ENCODE results near the gene PCYOX1L.
A peak's percentile ranks its signal among the peaks of the same experiment; 100 is the strongest.

The PCYOX1L gene

GRCh38 chr5:149365418-149365817, 7.6 kb downstream of the PCYOX1L start:
- H3K4me1 ChIP-seq (ENCODE audit: control insufficient read depth, insufficient read depth, low read length, poor library complexity, severe bottlenecking): peaks cover 9% of the 10 kb centered on the region
- no peaks in the 10 kb centered on the region for H3K9me3 ChIP-seq (ENCODE audit: control insufficient read depth, low read length)
- no peak overlapping the region for H3K4me3 ChIP-seq (ENCODE audit: insufficient read depth, low read depth, low read length, poor library complexity, severe bottlenecking)
- no peak for DNase-seq
- no peaks in the 10 kb centered on the region for H3K27me3 ChIP-seq (replicated peaks; ENCODE audit: control insufficient read depth, insufficient read depth, low read length, poor library complexity, severe bottlenecking)
- H3K27ac ChIP-seq (ENCODE audit: insufficient read depth, low read length, poor library complexity, severe bottlenecking): no peak overlapping the region
- peaks cover 6% of the 10 kb centered on the region for H3K36me3 ChIP-seq (ENCODE audit: control insufficient read depth, insufficient read depth, low read length)

- Histone ChIP-seq H3K36me3 (ENCODE audit: control insufficient read depth, insufficient read depth, low read length) (peaks cover 6% of the 10 kb centered on the region), H3K27ac (ENCODE audit: insufficient read depth, low read length, poor library complexity, severe bottlenecking) (no peak overlapping the region), H3K27me3 (replicated peaks; ENCODE audit: control insufficient read depth, insufficient read depth, low read length, poor library complexity, severe bottlenecking) (no peaks in the 10 kb centered on the region), H3K4me1 (ENCODE audit: control insufficient read depth, insufficient read depth, low read length, poor library complexity, severe bottlenecking) (peaks cover 2% of the 10 kb centered on the region), H3K4me3 (ENCODE audit: insufficient read depth, low read depth, low read length, poor library complexity, severe bottlenecking) (no peak overlapping the region), H3K9me3 (ENCODE audit: control insufficient read depth, low read length) (no peaks in the 10 kb centered on the region)
- no peak for DNase-seq
Observed at GRCh38 chr5:149366169-149366729, 8.4 kb downstream of the PCYOX1L start.

- Histone ChIP-seq H3K36me3 (ENCODE audit: control insufficient read depth, insufficient read depth, low read length) (peaks cover 6% of the 10 kb centered on the region), H3K4me3 (ENCODE audit: insufficient read depth, low read depth, low read length, poor library complexity, severe bottlenecking) (no peak overlapping the region), H3K27ac (ENCODE audit: insufficient read depth, low read length, poor library complexity, severe bottlenecking) (no peak overlapping the region), H3K9me3 (ENCODE audit: control insufficient read depth, low read length) (no peaks in the 10 kb centered on the region), H3K4me1 (ENCODE audit: control insufficient read depth, insufficient read depth, low read length, poor library complexity, severe bottlenecking) (no peaks in the 10 kb centered on the region), H3K27me3 (replicated peaks; ENCODE audit: control insufficient read depth, insufficient read depth, low read length, poor library complexity, severe bottlenecking) (no peaks in the 10 kb centered on the region)
- DNase-seq: peak; percentile 12 to 20 (median 18)
Observed at GRCh38 chr5:149367249-149367971, 9.6 kb downstream of the PCYOX1L start.

- Histone ChIP-seq H3K27me3 (replicated peaks; ENCODE audit: control insufficient read depth, insufficient read depth, low read length, poor library complexity, severe bottlenecking) (no peaks in the 10 kb centered on the region), H3K9me3 (ENCODE audit: control insufficient read depth, low read length) (no peaks in the 10 kb centered on the region), H3K27ac (ENCODE audit: insufficient read depth, low read length, poor library complexity, severe bottlenecking) (no peak overlapping the region), H3K4me3 (ENCODE audit: insufficient read depth, low read depth, low read length, poor library complexity, severe bottlenecking) (no peak overlapping the region), H3K4me1 (ENCODE audit: control insufficient read depth, insufficient read depth, low read length, poor library complexity, severe bottlenecking) (no peaks in the 10 kb centered on the region), H3K36me3 (ENCODE audit: control insufficient read depth, insufficient read depth, low read length) (peaks cover 4% of the 10 kb centered on the region)
- DNase-seq: no peak
Observed at GRCh38 chr5:149367972-149368645, 10.3 kb downstream of the PCYOX1L start.

GRCh38 chr5:149370878-149371277, 13.0 kb downstream of the PCYOX1L start:
- no peaks in the 10 kb centered on the region for H3K27me3 ChIP-seq (replicated peaks; ENCODE audit: control insufficient read depth, insufficient read depth, low read length, poor library complexity, severe bottlenecking)
- no peaks in the 10 kb centered on the region for H3K36me3 ChIP-seq (ENCODE audit: control insufficient read depth, insufficient read depth, low read length)
- H3K4me3 ChIP-seq (ENCODE audit: insufficient read depth, low read depth, low read length, poor library complexity, severe bottlenecking): no peak overlapping the region
- no peak for DNase-seq
- H3K4me1 ChIP-seq (ENCODE audit: control insufficient read depth, insufficient read depth, low read length, poor library complexity, severe bottlenecking): no peaks in the 10 kb centered on the region
- H3K27ac ChIP-seq (ENCODE audit: insufficient read depth, low read length, poor library complexity, severe bottlenecking): no peak overlapping the region
- H3K9me3 ChIP-seq (ENCODE audit: control insufficient read depth, low read length): no peaks in the 10 kb centered on the region

GRCh38 chr5:149371296-149371962, 13.6 kb downstream of the PCYOX1L start:
- peak; percentile 36 to 58 (median 41) for DNase-seq
- H3K27ac ChIP-seq (ENCODE audit: insufficient read depth, low read length, poor library complexity, severe bottlenecking): no peak overlapping the region
- no peaks in the 10 kb centered on the region for H3K9me3 ChIP-seq (ENCODE audit: control insufficient read depth, low read length)

GRCh38 chr5:149372076-149372795, 14.4 kb downstream of the PCYOX1L start:
- no peaks in the 10 kb centered on the region for H3K4me1 ChIP-seq (ENCODE audit: control insufficient read depth, insufficient read depth, low read length, poor library complexity, severe bottlenecking)
- no peaks in the 10 kb centered on the region for H3K36me3 ChIP-seq (ENCODE audit: control insufficient read depth, insufficient read depth, low read length)
- no peak overlapping the region for H3K27ac ChIP-seq (ENCODE audit: insufficient read depth, low read length, poor library complexity, severe bottlenecking)
- H3K4me3 ChIP-seq (ENCODE audit: insufficient read depth, low read depth, low read length, poor library complexity, severe bottlenecking): no peak overlapping the region
- no peak for DNase-seq
- H3K9me3 ChIP-seq (ENCODE audit: control insufficient read depth, low read length): no peaks in the 10 kb centered on the region
- H3K27me3 ChIP-seq (replicated peaks; ENCODE audit: control insufficient read depth, insufficient read depth, low read length, poor library complexity, severe bottlenecking): no peaks in the 10 kb centered on the region

More at GRCh38 chr5:149371296-149371962, 13.6 kb downstream of the PCYOX1L start:
- no peaks in the 10 kb centered on the region for H3K27me3 ChIP-seq (replicated peaks; ENCODE audit: control insufficient read depth, insufficient read depth, low read length, poor library complexity, severe bottlenecking)
- no peaks in the 10 kb centered on the region for H3K36me3 ChIP-seq (ENCODE audit: control insufficient read depth, insufficient read depth, low read length)
- no peak overlapping the region for H3K4me3 ChIP-seq (ENCODE audit: insufficient read depth, low read depth, low read length, poor library complexity, severe bottlenecking)
- H3K4me1 ChIP-seq (ENCODE audit: control insufficient read depth, insufficient read depth, low read length, poor library complexity, severe bottlenecking): no peaks in the 10 kb centered on the region

GRCh38 chr5:149372932-149373331, 15.1 kb downstream of the PCYOX1L start:
- no peak for DNase-seq
- no peak overlapping the region for H3K4me3 ChIP-seq (ENCODE audit: insufficient read depth, low read depth, low read length, poor library complexity, severe bottlenecking)
- no peaks in the 10 kb centered on the region for H3K27me3 ChIP-seq (replicated peaks; ENCODE audit: control insufficient read depth, insufficient read depth, low read length, poor library complexity, severe bottlenecking)
- no peaks in the 10 kb centered on the region for H3K36me3 ChIP-seq (ENCODE audit: control insufficient read depth, insufficient read depth, low read length)
- H3K9me3 ChIP-seq (ENCODE audit: control insufficient read depth, low read length): no peaks in the 10 kb centered on the region
- H3K27ac ChIP-seq (ENCODE audit: insufficient read depth, low read length, poor library complexity, severe bottlenecking): no peak overlapping the region
- H3K4me1 ChIP-seq (ENCODE audit: control insufficient read depth, insufficient read depth, low read length, poor library complexity, severe bottlenecking): no peaks in the 10 kb centered on the region

GRCh38 chr5:149374303-149374702, 16.5 kb downstream of the PCYOX1L start:
- Histone ChIP-seq H3K36me3 (ENCODE audit: control insufficient read depth, insufficient read depth, low read length) (no peaks in the 10 kb centered on the region), H3K4me3 (ENCODE audit: insufficient read depth, low read depth, low read length, poor library complexity, severe bottlenecking) (no peak overlapping the region), H3K27me3 (replicated peaks; ENCODE audit: control insufficient read depth, insufficient read depth, low read length, poor library complexity, severe bottlenecking) (no peaks in the 10 kb centered on the region), H3K4me1 (ENCODE audit: control insufficient read depth, insufficient read depth, low read length, poor library complexity, severe bottlenecking) (no peaks in the 10 kb centered on the region), H3K27ac (ENCODE audit: insufficient read depth, low read length, poor library complexity, severe bottlenecking) (no peak overlapping the region), H3K9me3 (ENCODE audit: control insufficient read depth, low read length) (no peaks in the 10 kb centered on the region)
- no peak for DNase-seq

All from effector memory CD4-positive, alpha-beta T cell (primary cell).